CD4-positive, alpha-beta T cell treated with Interferon gamma for 1 hour (primary cell): Measurements from ENCODE around the gene TACC2.

Experiments used
- DNase-seq: peaks from one replicate; pipeline ENCODE4 v3.0.0-alpha.2; 2020

The TACC2 gene

DNA sequence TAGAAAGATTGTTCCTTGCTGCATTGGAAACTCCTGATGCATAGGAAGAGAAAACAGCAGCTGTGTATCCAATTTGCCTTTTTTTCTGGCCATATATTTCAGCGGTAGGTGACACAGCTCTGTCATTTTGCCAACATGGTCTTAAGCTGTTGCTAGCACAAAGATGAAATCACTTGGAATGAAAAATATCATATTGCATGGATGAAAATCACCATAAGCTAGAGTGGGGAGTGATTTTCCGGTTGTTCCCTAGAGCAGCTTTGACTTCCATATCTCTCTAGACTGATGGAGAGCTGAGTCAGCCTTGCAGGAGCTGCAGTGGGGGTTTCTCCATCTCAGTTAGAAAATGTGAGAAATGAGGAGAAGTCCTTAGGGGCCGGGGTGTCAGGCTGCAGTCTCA lies 243.8 kb downstream of the TACC2 start:
- DNase-seq: no peak

DNA sequence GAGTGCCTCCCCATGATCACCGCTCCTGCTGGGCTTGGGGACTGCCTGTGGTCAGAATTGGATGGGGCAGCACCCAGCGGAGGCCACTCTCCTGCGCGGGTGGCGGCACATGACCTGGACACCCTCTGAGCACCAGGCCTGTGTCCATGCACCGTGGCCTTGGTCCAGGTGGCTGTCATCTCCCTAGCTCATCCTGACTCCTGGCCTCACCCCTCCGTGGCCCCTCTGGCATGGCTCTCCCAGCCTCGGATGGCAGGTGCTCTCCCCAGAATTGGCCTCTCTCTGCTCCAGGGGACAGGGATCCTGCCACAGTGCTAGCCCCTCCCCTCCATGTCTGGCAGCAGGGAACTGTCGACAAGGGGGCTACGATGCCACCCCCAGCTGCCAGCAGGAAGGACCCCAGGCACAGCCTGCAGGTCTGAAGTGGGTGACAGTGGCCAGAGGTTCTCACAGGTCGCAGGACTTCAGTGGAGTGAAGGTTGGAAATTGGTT lies 244.9 kb downstream of the TACC2 start:
- no peak for DNase-seq

DNA sequence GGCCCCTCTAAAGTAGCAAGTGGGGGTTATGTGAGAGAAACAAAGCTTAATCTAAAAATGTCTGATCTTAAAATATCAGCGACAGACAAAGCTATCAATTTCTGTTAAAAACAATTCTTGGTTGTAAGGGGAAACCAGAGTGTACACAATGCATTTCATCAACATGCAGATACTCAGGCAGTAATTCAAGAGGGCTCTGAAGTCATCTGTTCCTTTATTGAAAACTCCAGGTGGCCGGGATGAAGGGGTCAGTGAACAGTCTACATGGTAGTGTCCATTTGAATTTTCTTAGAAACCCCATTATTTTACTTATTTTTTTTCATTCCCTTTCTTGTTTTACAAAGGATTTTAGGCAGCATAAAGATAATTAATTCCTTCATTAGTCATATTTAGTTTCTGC lies 245.5 kb downstream of the TACC2 start:
- no peak for DNase-seq

DNA sequence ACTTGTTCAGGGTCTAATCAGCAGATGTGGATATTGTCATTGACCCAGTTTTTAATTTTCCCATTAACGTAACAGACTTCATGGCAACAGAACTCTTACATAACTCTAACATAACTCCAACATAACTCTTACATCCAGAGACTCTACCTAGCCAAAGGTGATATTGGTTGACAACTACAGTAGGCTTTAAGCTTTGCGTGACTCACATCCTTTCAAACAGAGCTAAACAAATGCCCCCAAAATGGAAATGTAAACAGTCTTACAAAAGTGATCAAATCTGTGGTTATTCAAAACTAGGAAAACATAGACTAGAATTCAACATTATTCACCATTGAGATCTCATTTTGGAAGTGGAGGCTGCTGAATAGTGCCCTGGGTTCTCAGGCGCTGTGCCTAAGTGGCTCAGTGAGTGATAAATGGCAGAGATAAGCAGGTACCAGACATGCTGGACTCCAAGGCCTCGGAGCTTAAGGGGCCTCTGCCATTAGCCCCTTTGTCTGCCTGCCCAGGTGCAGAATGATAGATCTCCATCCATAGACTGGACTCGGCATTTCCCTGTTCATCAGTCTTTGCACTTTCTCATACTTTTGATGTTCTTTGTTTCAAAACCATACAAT lies 247.8 kb downstream of the TACC2 start:
- DNase-seq: no peak

DNA sequence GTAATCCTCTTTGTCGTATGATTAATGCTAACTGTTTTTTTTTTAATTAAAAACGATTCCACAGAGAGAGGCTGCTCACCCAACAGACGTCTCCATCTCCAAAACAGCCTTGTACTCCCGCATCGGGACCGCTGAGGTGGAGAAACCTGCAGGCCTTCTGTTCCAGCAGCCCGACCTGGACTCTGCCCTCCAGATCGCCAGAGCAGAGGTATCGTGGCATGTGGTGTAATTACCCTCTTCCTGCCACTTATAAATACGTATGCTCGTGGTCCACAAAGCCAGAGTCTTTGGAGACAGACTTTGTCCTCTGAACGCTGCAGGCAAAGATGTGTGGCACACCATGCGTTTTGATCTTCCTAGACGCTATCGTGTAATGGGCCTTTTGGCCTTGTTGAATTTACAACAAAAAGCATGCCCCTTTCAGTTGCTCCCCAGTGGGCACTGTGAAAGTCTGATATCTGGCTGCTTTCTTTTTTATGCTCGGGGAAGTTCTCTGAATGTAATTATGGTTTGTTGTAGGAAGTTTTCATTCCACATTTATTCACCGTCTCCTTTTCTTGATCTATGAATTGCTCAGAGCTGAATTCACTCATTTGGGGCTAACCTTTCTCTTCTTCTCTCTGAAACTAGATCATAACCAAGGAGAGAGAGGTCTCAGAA lies 248.5 kb downstream of the TACC2 start:
- DNase-seq: no peak

DNA sequence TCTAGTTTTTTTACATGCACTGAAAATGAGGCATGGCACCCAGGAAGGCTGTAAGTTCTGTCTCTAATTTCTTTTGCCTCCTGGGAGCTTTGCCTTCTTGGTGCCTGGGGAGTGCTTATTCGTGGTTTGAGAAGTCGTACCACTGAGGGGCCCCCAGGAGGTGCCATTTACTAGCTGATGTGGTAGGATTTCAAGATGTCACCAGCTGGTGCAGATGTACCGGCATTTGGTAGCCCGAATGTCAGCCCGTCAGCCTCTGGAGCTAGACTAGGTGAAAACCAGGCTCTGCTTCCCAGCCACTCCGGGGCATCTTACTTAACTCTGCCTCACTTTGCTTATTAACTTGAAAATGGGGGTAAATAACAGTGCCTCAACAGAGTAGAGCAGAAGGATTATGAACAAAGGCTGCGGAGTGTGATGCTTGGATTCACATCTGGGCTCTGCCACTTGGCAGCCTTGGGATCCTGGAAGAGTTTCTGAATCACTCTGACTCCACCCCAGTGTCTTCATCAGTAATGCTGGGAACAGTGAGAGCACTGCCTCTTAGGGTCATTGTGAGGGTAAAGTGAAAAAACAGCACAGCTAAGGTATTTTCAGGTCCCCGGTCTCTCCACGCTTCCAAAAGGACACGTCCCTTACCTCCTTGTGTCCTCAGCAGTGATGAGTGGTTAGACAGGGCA lies 250.8 kb downstream of the TACC2 start:
- no peak for DNase-seq

DNA sequence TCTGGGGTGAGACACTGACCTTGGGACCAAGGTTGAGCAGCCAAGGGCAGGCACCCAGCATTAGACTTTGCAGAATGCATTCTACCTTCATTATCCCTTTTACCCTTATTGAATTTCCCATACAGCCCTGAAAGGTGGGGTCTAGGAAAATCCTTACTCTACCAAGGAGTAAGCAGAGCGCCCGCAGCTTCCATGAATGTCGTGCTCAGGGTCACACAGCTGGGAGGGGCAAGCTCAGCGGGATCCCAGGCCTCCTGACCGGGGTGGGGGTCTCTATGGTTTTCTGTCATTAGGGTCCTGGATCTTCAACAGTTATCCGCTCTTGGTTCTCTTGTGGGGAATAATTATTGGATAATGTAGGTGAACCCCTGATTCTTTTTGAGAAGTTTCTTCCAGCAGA lies 251.4 kb downstream of the TACC2 start:
- no peak for DNase-seq

DNA sequence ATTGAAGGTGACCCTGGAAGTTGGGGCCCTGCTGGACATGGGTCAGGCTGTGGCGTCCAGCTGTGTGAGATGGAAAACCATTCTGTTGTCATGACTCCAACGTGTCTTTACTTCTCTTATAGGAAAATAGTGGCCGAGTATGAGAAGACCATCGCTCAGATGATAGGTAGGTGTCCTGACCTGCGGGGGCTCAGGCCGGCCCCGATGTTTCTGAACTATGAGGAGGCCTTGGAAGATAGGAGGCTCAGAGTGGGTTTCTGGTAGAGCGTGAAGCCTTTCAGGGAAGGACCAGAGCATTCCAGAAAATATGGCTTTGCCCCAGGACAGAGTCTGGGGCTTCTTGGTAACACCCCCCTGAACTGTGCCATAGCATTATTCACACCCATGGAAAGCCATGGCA lies 252.9 kb downstream of the TACC2 start:
- no peak for DNase-seq

DNA sequence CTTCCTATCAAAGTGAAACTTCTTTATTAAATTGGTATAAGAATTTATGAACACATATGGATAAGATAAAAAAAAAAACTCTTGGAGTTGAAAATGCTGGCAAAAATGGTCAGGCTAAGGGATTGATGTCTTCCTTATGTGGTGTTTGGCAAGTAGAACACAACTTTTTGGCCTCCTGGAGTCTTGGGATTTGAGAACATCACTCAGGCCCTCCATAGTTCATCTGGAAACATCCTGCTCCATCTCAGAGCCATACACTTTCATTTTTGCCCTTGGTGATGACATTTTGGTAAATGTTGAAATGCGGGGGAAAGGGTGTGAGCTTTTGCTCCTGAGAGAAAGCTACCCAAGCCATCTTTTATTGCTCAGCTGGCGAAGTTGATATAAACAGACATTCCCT lies 254.6 kb downstream of the TACC2 start:
- DNase-seq: no peak

DNA sequence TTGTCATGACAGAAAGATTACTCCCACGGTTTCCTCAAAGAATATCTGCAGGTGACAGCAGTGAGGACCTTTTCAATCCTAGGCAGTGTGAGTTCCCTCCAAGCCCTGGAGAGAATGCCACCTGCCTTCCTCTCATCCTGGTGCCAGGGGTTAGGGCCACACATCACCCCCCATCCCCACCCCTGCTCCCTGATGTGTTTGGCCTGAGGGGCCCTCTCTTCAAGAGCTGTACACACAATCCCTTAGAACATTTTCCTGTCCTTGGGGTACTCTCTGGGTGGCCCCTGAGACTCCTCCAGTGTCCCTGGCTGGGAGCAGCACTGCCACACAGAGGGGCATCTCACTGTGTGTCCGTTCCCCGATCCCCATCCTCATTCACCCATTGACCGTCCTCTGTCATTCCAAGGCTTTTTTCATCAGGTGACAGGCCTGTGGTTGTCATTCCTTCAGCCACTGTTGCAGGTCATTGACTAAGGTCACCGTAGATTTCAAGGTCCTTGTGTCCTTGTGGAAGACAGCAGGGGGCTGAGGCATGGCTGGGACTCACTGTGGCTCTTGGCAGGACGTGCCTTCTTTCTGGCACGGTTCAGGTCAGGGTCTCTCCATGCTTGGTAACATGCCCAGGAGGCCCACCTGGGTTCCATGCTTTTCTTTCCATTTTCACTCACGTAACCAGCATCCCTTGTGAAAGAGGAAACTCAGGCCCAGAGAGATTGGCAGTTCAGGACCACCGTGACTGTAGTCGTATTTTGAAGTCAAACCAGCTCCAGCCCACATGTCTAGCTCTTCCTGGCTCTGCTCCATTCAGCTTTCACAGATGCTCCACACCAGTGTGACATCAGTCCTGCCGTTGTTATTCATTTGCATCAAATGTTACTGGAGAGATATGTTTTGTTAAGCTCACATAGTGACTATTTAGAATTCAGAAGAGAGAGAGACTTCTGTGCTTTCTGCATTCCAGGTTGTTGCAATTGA lies 255.3 kb downstream of the TACC2 start:
- DNase-seq: no peak

DNA sequence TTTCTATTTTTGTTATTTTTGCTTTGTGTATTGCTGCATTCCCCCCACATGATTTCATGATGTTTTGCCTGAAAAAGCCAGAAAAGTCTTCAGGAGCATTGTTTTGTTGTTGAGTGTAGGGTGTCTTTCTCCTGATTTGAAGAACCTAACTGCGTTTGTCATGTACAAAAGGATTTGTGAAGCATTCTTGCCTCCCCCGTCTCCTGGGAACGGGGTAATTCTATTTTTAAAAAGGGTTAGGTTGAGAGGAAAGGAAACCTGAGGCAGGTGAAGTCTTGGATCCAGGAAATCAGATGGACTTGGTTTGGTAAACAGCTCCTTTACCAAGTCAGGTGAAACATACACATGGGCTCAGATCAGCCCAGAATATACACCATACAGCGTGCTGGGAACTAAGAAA lies 256.2 kb downstream of the TACC2 start:
- no peak for DNase-seq

DNA sequence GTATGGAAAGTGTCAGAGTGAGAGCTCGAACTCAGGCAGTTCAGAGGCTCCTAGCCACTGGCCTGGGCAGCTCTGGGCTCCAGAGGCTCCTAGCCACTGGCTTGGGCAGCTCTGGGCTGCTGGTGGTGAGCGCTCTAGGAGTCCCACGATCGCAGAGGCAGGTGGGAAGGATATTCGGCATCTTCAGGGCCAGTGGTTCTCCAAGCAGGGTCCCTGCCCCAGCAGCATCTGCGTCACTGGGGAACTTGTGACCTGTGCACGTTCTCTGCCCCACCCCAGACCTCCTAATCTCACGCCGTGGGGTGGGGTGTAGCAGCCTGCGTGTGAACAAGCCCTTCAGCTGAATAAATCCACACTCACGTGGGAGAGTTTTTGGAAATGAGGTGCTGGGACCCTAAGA lies 256.9 kb downstream of the TACC2 start:
- DNase-seq: no peak

DNA sequence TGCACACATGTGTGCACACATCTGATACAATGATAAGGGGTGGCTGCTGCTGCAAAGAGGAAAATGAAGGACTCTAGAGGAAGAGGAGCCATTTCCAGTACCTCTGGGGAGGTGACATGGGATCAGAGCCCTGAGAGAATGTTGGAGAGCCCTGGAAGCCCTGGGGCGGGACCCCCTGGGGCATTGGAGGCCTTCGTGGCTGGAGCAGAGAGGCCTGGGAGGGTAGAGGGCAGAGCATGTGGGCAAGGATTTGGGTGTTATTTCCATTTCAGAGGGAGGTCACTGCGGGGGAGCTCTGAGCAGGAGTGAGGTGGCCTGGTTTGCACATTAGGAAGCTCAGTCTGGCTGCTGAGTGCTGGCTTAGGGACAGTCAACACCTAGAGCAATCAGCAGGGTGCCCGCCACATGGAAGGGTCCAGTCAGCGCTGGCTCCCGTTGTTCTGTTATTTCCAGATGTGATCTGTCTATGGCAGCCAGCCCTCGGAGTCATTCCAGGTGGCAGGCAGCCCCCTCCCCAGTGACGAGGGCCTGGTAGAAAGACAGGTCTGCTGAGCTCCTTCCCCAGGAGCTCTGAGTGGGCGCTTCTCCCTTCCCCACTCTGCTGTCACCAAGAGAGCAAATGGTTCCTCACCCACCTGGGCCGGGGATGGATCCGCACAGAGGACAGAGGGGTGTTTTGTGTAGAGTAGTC lies 258.0 kb downstream of the TACC2 start:
- DNase-seq: no peak

DNA sequence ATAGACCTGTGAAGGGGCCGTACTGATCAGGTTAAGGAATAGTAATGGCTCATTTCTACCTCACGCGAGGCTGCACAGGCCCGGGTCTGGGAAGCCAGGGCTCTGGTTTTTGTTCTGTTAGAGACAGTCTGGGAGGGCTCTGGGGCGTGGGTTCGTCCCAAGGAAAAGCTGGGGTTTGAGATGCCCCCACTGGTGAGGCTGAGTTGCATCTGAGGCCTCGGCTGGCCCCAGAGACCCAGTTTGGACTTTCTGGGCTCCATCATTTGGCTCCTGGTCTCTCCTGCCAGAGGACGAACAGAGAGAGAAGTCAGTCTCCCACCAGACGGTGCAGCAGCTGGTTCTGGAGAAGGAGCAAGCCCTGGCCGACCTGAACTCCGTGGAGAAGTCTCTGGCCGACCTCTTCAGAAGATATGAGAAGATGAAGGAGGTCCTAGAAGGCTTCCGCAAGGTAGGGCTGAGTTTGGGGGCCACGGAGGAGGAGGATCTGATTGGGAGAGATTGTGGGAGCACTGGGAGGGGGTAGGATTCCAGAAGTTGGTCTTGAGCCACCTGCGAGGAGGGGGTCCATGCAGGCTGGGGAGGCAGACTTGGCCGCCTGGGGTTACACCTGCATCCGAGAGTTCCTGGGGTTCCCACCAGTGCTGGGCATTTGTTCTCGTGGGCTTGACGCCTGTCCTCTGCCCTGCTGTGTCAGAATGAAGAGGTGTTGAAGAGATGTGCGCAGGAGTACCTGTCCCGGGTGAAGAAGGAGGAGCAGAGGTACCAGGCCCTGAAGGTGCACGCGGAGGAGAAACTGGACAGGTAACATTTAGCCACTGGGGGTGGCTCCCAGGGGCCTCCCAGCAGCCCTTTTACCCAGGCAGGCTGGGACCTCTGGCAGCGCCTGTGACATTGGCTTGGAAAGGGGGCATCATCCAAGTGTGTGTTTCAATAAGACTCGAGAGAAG lies 259.7 kb downstream of the TACC2 start:
- no peak for DNase-seq

DNA sequence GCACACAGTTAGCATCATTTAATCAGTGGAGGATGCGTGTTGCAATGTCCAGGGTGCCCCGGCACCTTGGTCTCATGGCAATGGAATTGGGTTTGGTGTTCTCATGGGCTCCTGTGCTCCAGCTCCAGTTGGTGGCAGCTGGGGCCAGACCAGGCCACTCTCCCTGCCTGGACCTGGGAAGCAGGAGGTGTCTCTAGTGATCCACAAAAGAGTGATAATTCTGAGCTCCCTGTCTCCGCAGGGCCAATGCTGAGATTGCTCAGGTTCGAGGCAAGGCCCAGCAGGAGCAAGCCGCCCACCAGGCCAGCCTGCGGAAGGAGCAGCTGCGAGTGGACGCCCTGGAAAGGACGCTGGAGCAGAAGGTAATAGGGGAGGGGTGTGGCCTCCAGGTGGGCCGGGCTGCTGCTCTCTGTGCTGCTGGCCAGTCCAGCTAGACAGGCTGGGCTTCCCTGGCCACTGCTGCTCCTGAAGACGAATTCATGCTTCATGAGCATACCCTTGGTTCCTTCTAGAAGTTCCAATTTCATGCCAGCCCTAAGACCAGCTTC lies 260.4 kb downstream of the TACC2 start:
- DNase-seq: no peak

DNA sequence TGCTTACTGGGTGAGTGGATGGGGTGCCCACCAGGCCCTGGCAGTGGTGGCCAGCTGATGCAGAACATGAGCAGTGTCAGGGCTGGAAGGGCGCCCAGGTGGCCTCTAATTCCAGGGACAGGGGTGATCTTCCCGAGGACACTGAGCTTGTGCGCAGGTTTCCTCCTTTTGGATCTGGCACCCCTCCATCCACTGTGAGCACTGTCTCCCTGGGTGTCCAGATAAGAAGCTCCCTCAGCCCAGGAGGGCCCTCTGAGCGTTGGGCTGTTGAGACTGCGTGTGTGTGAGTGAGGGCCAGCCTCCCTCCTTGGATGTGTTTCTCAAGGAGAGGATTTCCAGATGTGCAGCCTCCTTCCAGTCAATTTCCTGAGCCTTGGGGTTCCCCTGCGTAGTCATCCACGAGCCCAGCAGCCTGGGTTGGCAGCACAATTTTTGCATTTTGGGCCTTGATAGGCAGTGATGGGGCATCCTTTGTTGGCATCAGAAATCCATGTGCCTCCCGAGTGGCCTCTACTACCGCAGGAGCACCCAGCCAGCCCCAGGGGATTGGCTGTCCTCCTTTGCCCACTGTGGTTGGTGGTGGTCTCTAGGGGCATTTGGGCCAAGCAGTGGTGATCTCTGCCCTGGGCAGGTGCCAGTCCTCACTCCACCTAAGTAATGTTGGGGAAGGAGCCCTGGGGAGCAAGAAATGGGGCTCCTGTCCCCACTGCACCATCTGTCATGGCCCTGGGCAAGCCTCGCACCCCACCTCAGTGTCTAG lies 261.2 kb downstream of the TACC2 start:
- DNase-seq: no peak

DNA sequence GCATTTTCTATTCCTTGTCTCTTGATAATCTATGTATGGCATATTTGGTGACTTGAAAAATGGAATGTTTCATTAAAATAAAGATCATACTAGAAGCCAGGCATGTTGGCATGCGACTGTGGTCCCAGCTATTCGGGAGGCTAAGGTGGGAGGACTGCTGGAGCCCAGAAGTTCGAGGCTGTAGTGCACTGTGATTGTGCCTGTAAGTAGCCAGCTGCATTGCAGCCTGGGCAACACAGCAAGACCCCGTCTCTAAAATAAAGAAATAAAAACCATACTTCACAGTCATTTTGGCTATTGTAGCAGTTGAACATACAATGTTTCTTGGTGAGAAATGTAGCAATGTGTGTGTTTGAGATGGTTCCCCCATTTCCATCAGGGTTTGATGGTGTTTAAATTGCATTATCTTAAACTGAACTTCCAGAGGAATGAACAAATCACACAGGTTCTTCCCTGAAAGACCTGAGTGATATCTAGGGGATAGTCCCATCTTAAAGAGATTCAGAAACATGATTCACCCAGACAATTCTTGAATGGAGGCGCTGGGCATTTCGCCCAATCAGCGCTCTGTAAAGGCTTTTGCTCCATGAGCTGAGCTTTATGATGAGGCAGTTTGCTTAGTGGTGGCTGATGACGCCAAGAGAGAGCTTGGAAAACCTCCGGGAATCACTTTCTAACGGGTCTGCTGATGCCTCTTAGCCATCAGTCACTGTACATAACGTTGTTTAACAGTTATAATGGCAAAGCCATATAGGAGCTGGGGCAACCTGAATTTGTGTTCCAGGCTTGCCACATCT lies 262.7 kb downstream of the TACC2 start:
- no peak for DNase-seq

DNA sequence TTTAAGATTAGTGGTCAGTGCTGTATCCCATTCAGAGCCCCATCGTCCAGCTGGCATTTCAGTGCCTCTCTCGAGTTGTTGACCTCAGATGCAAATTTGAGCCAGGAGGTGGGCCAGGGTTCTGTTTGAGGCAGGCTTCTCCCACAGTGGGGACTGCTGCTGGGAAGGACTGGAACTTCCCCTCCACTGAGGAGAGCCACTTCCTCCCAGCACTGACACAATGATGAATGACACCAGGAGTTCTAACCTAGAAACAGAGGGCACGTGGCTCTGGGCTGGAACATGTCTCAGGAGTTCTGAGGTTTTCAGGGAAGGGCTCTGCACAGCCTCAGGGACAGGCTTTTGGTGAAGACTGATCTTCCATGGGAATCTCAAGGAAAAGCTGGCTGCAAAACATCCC lies 263.8 kb downstream of the TACC2 start:
- no peak for DNase-seq

DNA sequence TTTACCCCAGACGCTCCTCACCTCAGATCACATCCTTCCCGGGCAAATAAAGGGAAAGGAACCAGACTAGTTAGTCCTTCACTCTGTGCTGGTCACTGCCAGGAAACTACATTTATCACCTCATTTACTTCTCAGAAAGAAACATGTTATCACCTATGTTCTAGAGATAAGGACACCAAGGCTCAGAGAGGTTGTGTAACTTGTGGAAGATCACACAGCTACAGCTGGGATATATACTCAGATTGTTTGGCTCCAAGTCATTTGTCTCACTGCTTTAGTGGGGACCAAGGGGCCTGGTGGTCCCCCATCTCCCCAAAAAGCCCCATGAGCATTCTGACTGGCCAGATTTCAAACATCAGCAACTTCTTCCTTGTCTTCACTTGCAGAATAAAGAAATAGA lies 264.6 kb downstream of the TACC2 start:
- DNase-seq: no peak
